NCI-H2081 (cell line): ENCODE results near the gene MAPT.
"Not testable (repeated sequence)": the region's sequence is repeated elsewhere in the genome, so short reads cannot be mapped to it uniquely, and the experiment has no call there.

Experiments used
- DNase-seq, 2 experiments: peaks; one replicate each; lab custom pipeline; 2025; lab: John Stamatoyannopoulos, UW

The MAPT gene

DNA sequence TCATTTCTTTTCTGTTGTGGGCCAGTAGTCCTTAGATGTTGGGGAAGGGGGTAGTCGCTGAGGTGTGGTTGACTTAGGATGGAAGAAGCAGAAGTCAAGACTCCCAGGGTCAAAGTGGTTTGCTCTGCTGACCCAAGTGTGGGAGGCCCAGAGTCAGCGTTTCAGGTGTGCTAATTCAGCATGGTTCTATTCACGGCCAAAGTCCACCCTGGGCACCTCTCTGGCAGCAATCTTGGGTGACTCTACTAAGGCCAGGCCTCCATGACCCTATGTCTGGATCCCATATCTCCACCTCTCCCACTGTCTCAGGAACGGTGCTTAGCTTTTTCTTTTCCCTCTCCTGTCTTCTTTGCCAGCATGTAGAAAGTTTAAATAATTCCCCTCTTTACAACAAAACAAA lies 32.9 kb downstream of the MAPT start:
- DNase-seq: no peak

DNA sequence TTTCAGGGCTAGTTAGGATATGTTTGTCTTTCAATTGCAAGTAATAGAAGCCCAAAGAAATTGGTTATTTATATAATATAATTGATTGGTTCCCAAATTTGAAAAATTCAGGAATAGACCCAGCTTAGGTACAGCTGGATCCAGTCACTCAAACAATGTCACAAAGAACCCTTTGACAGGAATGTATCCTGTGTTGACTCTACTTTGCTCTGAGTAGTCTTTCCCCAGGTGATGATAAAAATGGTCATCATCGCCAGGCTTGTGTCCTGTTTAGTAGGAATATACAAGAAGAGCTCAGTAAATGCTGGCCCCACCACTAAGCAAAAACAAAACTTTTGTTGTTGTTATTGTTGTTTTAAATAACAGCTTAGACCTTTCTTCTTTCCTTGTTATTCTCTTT lies 35.0 kb downstream of the MAPT start:
- no peak for DNase-seq

DNA sequence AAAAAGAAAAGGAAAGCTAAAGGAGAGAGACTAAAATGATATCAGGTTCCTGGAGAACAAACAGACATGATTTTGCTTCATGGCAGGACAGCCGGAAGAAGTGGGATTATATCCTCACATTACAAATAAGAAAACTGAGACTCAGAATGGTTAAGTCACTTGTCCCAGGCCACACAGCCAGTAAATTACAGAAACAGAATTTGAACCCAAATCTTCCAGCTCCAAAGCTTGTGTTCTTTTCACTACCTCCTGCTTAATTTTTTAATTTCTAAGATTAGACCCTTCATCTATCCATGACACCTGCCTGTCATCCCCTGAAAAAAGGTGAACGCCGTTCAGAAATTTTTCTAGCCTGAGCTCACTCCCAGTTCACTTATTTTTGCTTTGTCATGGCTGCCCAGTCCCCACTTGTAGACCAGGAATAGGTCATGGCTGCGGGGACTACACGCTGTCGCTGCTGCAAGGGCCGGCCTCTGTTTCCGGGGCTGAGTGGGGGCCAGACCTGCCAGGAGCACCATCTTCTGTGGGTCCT lies 36.1 kb downstream of the MAPT start:
- DNase-seq: no peak

DNA sequence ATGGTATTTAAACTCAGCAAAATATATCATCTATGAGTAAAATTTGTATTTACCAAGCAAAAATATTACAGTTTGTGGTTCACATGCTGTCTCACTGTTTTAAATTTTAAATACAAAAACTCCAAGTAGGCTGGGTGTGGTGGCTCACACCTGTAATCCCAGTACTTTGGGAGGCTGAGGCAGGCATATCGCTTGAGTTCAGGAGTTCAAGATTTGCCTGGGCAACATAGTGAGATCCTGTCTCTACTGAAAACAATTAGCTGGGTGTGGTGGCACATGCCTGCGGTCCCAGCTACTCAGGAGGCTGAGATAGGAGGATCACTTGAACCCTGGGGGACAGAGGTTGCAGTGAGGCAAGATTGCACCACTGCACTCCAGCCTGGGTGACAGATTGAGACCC lies 37.3 kb downstream of the MAPT start:
- no peak for DNase-seq

DNA sequence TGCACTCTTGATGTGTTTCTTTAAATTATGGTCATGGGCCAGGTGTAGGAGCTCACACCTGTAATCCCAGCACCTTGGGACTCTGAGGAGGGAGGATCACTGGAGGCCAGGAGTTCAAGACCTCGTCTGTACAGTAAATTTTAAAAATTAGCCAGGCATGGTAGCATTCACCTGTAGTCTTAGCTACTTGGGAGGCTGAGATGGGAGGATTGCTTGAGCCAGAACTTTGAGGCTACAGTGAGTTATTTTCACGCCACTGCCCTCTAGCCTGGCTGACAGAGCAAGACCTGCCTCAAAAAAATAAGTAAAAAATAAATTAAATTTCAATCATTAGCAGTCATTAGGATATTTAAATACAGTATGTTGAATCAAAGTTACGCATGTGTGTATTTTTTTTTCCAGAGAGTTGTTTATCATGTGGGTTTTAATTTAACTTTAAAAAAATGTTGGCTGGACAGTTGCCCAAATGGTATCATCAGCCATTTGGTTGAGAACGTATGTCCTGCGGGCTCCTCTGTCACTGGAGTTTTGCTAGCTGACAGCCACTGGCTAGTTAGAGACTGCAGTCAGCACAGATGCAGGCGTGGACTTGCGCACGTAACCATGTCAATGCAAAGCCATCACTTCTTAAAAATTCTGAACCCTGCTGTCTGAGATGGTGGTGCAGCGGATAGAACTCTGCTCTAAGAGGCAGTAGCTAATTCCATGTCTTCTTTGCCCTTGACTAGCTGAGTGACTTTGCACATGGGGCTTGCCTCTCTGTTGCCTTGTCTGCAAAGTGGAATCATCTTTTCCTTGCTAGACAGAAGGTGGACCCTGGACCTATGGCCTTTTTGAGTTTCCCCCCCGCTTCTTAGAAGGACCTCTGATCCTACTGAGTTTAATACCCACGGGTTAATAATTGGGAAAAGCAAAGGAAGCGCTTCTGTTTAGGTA lies 40.0 kb downstream of the MAPT start:
- DNase-seq: no peak

DNA sequence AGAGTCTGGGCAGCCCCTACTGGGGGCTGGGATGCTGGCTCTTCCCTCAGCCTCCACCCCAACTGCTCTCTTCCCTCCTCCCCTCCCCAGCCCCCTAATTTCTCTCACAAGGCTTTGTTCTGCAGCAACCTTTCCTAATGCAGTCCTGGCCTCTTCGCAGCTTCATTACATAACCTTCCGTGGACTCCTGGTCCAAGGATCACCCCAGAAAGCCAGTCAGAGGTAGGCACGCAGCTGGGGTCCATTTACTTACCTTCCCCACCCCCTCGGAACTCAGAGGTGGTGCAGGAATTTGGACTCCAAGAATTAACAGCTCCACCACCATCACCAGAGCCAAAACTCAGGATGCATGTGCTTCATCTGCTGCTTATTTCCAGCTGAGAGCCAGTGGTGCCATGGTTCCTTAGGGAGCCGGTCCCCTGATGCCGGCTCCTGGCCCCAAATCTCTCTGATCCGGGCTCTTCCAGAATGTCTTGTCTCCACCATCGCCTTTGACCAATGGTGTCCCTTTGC lies 40.9 kb downstream of the MAPT start:
- no peak for DNase-seq

DNA sequence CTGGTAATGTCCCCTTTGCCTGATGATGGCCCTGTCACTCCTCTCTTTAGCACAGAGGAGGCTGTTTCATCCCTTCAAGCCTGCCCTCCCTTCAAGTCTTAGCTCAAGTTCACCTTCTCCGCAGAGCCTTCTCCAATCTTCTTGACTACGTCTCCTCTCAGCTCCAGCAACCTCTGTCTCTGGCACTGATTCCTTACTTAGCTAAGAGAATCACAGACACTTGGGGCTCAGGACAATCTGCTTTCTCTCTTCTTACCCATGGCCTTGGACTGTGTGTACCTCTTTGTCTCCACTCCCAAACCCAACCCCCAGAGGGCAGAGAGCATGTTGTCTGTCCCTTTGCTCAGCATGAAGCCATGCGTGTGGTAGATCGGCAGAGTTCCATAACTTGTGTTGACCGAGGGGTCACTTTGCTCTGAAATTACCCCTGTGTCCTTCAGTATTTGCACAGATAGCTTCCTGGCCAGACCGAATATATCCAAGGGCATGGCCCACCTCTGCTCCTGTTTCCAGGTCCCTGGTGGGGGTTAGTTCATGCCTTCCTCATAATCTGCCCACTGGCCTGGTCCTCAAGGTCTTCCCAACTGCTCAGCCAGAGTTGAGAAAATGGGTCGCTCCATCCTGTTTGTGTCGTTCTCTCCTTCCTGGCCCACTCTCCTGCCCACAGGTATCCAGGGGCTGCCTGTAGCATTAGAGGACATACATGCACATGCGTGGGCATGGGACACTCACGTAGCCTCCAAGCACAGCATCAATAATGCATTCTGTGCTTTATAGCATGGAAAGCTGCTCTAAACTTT lies 41.6 kb downstream of the MAPT start:
- DNase-seq: no peak

DNA sequence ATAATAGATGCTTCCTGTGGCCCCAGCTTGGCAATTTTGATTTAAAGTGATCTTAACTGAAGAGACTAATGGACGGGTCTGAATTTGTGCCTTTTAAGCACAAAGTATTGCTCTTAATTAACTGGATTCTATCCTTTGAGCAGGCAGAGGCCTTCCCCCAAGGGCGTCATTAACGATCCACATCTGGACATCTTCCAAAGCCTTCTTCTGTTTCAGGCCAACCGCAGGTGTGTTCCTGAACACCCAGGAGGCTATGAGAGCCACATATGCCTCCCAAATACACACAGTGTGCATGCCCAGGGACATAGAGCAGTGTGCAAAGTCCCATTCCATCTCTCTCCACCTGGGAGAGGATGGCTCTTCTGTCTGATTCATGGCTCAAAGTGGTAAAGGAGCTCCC lies 42.3 kb downstream of the MAPT start:
- DNase-seq: peak; percentile 81 to 93

DNA sequence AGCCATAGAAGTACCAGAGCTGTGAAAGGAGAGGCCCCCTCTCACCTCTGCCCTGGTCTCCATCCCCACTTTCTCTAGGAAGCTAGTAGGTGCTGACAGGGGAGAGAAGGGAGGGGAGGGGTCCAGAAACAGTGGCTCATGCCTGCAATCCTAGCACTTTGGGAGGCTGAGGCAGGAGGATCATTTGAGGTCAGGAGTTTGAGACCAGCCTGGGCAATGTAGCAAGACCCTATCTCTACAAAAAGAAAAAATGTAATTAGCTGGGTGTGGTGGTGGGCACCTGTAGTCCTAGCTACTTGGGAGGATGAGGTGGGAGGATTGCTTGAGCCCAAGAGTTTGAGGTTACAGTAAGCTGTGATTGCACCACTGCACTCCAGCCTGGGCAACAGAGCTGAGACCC lies 42.8 kb downstream of the MAPT start:
- DNase-seq: not testable (repeated sequence)

DNA sequence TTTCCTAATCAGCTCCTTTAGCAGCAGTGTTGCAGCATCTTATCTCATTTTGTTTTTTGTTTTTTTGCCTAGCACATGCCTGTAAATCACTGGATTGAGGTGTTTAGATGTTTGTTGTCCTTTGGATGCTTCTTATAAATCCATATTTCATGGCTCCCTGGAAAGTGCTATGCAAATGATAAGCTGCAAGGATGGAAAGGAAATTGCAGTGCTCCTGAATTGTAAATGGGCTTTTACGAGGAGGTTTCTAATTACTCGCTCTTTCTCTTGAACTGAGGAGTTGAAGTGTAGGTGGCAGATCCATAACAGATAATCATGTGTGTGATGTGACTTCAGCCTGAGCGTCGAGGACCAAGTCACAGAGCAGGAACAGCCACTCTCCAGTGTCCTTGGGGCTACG lies 45.0 kb downstream of the MAPT start:
- no peak for DNase-seq

DNA sequence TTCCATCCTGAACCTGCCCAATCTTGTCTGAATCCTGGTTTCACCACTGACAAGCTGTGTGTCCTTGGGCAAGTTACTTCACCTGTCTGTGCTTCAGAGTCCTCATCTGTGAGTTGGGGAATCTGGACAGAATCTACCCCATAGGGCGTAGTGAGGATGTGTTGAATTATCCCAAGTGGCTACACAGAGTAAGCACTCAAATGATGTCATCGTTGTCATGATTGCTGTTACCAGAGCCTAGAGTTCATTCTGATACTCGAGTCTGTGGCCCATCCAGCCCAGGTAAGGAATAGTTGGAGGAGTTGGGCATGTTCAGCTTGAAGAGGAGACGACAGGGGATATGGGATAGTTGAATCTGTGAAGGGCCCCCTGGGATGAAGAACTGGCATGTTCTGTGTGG lies 45.9 kb downstream of the MAPT start:
- no peak for DNase-seq

DNA sequence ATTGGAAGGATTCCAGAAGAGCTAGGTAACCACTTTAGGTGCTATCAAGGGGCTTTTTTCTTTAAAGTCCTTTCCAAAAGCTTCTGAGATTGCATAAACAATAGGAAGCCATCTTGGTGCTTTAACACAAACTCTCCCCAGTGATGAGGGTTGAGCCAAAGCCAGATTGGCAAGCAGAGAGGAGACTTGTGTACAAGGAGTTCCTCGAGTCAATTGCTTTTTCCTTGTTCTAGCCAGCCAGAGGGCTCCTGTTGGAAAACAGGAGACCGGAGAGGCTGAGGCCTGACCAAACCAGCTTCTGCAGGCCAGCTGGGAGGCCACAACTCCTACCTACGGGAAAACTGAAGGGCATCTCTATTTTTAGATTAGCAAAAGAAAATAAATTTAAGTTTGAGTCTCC lies 46.5 kb downstream of the MAPT start:
- DNase-seq: no peak

DNA sequence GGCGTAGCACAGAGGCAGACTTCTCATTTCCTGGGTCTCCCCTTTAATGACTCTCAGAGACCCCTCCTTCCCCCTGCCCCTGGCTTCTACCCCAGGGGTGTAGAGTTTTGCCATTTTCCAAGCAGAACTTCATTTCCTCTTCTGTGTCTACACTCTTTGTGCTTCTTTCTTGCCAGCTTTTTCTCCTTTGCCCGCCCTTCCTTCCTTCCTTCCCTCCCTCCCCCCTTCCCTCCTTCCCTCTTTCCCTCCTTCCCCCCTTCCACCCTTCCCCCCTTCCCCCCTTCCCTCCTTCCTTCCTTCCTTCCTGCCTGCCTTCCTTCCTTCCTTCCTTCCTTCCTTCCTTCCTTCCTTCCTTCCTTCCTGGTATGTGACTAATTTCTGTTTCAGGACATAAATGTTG lies 47.0 kb downstream of the MAPT start:
- DNase-seq: no peak

DNA sequence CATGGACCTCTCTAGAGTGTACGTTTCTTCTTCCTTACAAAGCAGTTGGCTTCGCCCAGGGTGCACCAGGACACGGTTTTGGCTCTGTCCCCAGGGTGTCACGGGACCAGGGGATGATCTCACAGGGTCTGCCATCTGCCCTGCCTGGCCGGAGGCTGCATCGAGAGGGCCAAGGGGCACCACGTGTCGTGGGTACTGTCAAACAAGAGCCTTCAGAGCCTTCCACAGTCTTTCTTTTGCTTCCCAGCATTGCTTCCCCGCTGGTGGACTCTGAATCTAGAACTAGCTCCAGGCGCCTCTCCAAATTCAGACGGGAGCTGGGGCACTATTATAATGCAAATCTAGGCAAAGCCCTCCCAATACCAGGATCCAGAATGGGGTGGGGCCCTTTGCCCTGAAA lies 47.9 kb downstream of the MAPT start:
- DNase-seq: no peak

DNA sequence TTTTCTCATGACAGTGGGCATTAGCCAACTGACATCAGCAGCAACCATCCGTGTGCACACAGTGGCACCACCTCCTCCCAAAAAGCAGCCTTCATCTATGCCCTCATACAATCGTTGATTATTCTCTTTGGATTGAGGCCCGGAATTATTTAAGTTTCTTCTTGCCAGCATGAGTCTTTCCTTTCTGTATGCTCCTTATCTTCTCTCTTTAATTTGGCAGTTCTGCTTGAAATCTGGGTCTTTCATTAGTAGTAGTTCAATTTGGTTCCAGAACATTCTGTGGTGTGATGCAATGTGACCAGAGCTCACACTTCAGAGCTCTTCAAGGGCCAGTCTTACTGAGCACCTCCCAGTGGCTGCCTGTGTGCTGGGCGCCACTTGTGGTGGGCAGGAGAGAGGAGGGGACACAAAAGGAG lies 52.5 kb downstream of the MAPT start:
- DNase-seq: no peak

DNA sequence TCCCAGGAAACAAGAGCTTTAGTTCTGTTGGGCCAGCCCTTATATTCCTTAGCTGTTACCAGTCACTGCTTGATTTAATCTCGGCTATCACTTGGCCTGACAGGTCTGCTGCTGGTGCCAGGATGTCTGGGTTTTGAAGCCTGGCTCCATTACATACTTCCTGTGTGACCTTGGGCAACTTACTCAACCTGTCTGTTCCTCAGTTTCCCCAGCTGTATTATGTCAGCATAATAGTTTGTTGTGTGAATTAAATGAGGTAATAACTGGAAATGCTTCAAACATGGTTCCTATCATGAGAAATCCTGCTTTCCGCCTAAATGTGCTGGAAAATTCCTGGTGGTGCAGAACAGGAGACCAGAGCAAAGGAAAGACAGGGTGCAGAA lies 54.1 kb downstream of the MAPT start:
- no peak for DNase-seq

DNA sequence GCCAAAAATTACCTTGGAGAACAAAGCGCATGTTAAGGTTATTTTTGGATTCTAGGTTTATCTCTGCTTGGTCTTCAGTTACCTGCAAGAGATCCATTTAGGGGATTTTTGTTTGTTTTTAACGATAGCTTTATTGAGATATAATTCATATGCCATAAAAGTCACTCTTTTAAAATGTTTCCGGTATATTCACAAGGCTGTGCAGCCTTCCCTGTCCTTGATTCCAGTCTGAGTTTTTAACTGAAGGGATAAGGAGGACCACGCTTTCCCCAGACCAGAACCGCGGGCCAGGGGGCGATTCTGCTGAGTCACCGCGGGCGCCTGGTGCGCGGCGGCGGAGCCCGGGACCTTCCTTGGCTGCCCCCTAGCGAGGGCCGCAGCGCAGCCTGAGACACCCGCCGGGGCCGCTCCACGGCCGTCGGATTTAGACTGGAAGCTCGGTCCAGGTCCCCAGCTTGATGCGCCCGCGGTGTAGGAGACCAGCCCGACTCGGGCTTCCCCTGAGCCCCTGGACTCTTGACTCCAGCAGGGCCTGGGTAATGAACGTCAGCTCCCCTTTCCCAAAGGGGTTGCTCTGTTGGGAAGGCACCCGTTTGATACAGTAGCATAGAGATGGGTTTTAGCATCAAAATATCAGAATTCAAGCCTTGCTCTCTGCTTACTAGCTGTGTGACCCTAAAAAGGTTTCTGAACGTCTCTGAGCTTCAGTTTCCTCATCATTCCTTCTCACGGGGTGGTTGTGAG lies 54.7 kb downstream of the MAPT start:
- DNase-seq: no peak

DNA sequence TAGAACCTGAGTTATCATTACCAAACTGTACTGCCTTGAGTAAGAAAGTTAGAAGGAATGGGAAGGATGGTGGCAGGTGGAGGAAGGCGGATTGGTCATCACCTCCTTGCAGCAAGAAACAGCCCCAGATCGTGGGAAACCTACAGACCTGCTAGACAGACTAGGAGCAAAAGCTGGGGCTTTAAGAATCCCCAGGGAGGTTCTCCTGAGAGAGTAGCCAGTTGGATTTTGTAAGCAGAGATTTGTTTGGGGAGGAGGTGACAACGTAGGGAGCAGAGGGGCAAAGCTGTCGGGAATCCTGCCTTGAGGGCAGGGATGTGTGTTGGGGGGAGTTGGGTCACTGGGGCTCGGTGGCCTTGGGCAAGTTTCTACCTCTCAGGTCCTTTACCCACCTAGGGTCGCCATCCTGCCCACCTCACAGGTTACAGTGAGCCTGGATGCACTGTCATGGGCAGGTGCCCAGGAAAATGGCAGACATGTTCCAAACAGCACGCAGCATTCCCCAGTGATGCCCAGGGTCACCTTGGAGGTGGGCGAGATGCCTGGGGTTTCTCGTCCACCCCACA lies 55.5 kb downstream of the MAPT start:
- DNase-seq: no peak

DNA sequence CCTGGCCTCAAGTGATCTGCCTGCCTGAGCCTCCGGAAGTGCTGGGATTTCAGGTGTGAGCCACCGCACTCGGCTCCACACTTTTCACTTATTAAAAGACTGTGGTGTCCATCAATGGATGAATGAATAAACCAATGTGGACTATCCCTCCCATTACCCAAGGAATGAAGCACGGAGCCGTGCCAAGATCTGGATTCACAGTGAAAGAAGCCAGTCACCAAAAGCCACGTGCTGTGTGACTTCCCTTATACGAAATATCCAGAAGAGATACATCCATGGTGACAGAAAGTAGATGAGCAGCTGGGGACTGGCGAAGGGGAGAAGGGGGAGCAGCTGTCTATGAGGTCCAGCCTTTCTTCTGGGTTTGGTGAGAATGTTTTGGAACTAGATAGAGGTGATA lies 56.5 kb downstream of the MAPT start:
- DNase-seq: no peak

DNA sequence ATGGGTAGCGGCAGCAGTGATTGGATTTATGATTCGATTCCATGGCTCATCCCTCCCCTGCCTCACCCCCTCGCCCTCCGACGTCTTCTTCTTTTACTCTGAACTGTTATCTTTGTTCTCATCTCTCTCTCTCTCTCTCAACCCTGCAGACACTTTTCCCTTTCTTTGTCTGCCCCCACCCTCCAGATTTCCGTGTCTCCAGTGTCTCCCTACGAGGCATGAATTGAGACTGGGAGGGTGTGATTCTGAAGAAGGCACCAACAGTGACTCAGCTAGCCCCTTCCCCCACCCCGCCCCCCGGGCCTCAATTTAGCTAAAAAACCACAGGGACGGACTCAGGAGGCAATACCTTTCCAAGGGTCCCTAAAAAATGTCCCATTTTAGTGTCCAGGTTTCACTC lies 57.0 kb downstream of the MAPT start:
- DNase-seq: no peak

DNA sequence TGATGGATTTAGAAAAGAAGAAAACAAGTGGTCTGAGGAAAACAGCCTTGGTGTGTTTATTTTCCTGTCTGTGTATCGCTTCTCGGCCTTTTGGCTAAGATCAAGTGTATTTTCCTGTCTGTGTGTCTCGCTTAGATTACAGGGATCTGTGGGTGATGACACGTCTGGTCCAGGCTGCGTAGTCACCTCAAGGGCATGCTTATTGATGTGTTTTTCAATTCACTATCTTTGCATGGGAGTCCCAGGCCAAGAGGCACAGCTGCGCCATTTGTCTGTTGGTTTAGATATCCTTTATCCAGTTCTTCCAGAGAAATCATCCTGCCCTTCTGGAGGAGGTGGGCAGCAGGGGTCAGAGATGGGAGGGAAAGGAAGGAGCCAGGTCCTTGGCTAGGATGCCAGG lies 57.6 kb downstream of the MAPT start:
- DNase-seq: no peak

DNA sequence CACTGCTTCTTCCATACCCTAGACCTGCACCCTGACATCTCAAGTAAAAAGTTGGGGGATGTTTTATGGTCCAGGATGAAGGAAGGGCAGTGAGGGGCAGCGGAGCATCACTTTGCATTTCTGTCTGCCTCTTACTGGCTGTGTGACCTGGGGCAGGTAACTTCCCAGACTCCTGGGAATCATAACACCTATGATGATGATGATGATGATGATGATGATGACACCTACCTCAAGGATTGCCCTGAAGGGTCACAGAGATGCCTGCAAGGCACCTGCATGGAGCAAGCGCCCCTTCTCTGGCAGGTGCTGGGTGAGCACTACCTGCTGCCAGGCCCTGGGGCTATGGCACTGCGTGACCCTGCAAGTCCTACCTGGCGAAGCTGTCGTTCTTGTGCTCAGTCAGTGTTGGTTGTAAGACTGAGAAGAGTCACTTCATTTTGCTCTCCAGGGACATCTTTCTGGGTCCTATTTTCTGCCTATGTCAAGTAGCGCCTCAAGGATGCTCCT lies 58.5 kb downstream of the MAPT start:
- no peak for DNase-seq
